Measurements from ENCODE around the gene KHDC3L. TPM values are rescaled to one million over a fixed set of nuclear protein-coding genes. Genes with fewer than 3 reads are reported as not detected.

The KHDC3L gene
- total RNA-seq, 8 experiments from 2014 or later, result 0.29 to 1.0 (median 0.71) TPM; not detected in 4

- no peak within 1 kb of the TSS for H3K27ac ChIP-seq
- peaks cover 0 to 2% of the 10 kb centered on the region in 2 donors for H3K4me1 ChIP-seq (replicated peaks in 1 of 2)
- WGBS, 10 experiments, result 60 to 100% (median 89%) methylated on average over 1 to 25 of the region's 59 CpGs; no CpG with 5 or more reads in 3 of the 10 experiments
- ATAC-seq (replicated peaks in 6 of 8), result no peak
- no peak within 1 kb of the TSS for H3K4me3 ChIP-seq
- in situ Hi-C loops (cut with MboI; ENCODE audit: low pct_unique_long_range_greater_than_20kb in 2 of 9, low sequenced_read_pairs in 9 of 9, unreplicated experiment in 9 of 9), result no loop called here
These were observed 8.5 kb upstream of the KHDC3L start, which contains the start of gene DPPA5 for GRCh38 chr6:73353636-73354593. TSS of gene DPPA5 (minus strand) at chr6:73354276. CDS start at chr6:73354225, 51 bp downstream.

- 89 to 100% (median 95%) methylated on average over 1 to 5 of the region's 31 CpGs; no CpG with 5 or more reads in 6 of the 10 experiments for WGBS, 10 experiments
- no peak for ATAC-seq (replicated peaks in 6 of 8)
These were observed 545 bp downstream of the KHDC3L start for GRCh38 chr6:73362869-73363536.

GRCh38 chr6:73363537-73363875, 1.0 kb downstream of the KHDC3L start:
- Histone ChIP-seq H3K27ac (no peak overlapping the region), H3K4me3 (no peak overlapping the region), H3K4me1 (replicated peaks in 1 of 2) (no peaks in the 10 kb centered on the region)
- in situ Hi-C loops (cut with MboI; ENCODE audit: low pct_unique_long_range_greater_than_20kb in 2 of 9, low sequenced_read_pairs in 9 of 9, unreplicated experiment in 9 of 9), result no loop called here
- 94 to 97% (median 95%) methylated on average over 8 to 11 of the region's 23 CpGs; no CpG with 5 or more reads in 7 of the 10 experiments for WGBS, 10 experiments
- no peak for ATAC-seq (replicated peaks in 6 of 8)

More at GRCh38 chr6:73362869-73363536, 545 bp downstream of the KHDC3L start:
- Histone ChIP-seq H3K4me1 (replicated peaks in 1 of 2) (no peaks in the 10 kb centered on the region), H3K4me3 (no peak overlapping the region), H3K27ac (no peak overlapping the region)
- in situ Hi-C loops (cut with MboI; ENCODE audit: low pct_unique_long_range_greater_than_20kb in 2 of 9, low sequenced_read_pairs in 9 of 9, unreplicated experiment in 9 of 9), result no loop called here

GRCh38 chr6:73364121-73364520, 1.7 kb downstream of the KHDC3L start:
- no peak for ATAC-seq (replicated peaks in 6 of 8)
- in situ Hi-C loops (cut with MboI; ENCODE audit: low pct_unique_long_range_greater_than_20kb in 2 of 9, low sequenced_read_pairs in 9 of 9, unreplicated experiment in 9 of 9), result no loop called here
- WGBS, 10 experiments, result 40 to 100% (median 91%) methylated on average over 1 to 7 of the region's 14 CpGs; no CpG with 5 or more reads in 2 of the 10 experiments
- Histone ChIP-seq H3K4me3 (no peak overlapping the region), H3K27ac (no peak overlapping the region), H3K4me1 (replicated peaks in 1 of 2) (no peaks in the 10 kb centered on the region)

- no peak for ATAC-seq (replicated peaks in 6 of 8)
- Histone ChIP-seq H3K4me3 (no peak overlapping the region), H3K4me1 (replicated peaks in 1 of 2) (no peaks in the 10 kb centered on the region), H3K27ac (no peak overlapping the region)
- in situ Hi-C loops (cut with MboI; ENCODE audit: low pct_unique_long_range_greater_than_20kb in 2 of 9, low sequenced_read_pairs in 9 of 9, unreplicated experiment in 9 of 9), result no loop called here
- 33 to 100% (median 83%) methylated on average over 1 to 7 of the region's 9 CpGs for WGBS, 10 experiments
These were observed 2.1 kb downstream of the KHDC3L start for GRCh38 chr6:73364549-73364948.

- no peaks in the 10 kb centered on the region for H3K4me1 ChIP-seq (replicated peaks in 1 of 2)
- no peak for ATAC-seq (replicated peaks in 6 of 8)
- 32 to 92% (median 67%) methylated on average over 2 to 13 of the region's 16 CpGs for WGBS, 10 experiments
- in situ Hi-C loops (cut with MboI; ENCODE audit: low pct_unique_long_range_greater_than_20kb in 2 of 9, low sequenced_read_pairs in 9 of 9, unreplicated experiment in 9 of 9), result no loop called here
- no peak overlapping the region for H3K27ac ChIP-seq
- no peak overlapping the region for H3K4me3 ChIP-seq
These were observed 5.4 kb downstream of the KHDC3L start for GRCh38 chr6:73367761-73368355.

DNA sequence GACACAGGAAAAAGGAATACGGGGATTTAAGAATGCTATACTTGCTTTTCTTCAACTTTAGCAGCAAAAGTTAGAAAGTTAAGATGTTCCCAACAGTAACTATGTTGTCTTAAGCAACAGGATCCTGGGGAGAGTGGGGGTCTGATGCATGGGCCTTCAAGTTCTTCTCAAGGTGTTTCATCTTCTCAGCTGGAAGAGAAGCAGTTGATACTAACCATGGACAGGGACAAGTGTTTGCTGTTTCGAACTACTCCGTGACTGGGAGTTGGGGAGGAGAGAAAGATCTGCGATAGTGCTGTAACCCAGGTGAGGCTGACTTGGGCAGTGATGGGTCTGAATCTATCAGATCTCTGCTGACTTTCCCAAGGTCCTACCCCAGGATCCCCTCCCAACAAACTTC, 6.2 kb downstream of the KHDC3L start:
- in situ Hi-C loops (cut with MboI; ENCODE audit: low pct_unique_long_range_greater_than_20kb in 2 of 9, low sequenced_read_pairs in 9 of 9, unreplicated experiment in 9 of 9), result no loop called here
- H3K4me3 ChIP-seq, result no peak overlapping the region
- no peak overlapping the region for H3K27ac ChIP-seq
- H3K4me1 ChIP-seq (replicated peaks in 1 of 2), result no peaks in the 10 kb centered on the region
- ATAC-seq (replicated peaks in 6 of 8), result no peak
- 17 to 100% (median 87%) methylated on average over 1 to 4 of the region's 4 CpGs; no CpG with 5 or more reads in 1 of the 10 experiments for whole genome bisulfite sequencing, 10 experiments

DNA sequence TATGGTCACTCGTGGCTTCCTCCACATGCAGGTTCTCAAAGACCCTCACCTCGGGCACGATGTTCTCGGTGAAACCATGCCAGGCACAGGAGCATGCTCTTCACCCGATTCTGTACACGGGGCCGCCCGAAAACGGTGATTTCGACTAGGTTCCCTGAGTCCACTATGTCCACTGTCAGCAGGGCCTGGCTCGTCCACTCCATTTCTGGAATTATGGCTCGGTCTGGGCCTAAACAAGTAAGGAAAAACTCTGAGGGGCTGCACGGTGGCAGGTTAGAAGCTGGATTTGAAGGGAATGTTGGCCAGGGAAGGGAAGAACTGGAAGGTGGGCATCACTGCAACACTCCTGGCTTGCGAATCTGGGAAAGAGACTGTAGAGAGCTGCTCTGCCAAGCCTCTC, 6.7 kb downstream of the KHDC3L start:
- in situ Hi-C loops (cut with MboI; ENCODE audit: low pct_unique_long_range_greater_than_20kb in 2 of 9, low sequenced_read_pairs in 9 of 9, unreplicated experiment in 9 of 9), result no loop called here
- no peak for ATAC-seq (replicated peaks in 6 of 8)
- H3K4me3 ChIP-seq, result no peak overlapping the region
- H3K27ac ChIP-seq, result no peak overlapping the region
- WGBS, 10 experiments, result 57 to 93% (median 89%) methylated on average over 3 to 14 of the region's 14 CpGs; no CpG with 5 or more reads in 3 of the 10 experiments
- H3K4me1 ChIP-seq (replicated peaks in 1 of 2), result no peaks in the 10 kb centered on the region

DNA sequence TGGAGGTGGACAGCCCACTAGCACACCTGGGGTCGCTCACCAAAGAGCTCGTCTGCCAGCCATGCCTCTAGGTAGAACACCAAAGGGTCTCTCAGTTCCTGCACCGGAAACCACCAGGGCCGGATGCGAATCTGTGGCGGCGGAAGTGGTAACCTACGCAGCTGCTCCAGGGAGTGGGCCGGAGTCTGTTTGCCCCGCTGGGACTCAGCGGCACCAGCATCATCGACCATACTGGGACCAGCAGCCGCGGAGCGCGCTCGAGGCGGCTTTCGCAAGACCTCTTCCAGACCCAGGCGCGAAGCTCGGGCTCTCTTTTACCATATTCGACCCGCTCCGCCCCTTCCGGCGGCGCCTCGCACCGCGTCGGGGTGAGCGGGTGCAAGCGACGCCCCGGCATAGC, 7.1 kb downstream of the KHDC3L start, which contains the start of gene OOEP:
OOEP (minus strand) TSS at position 335 of the 400 bp plus-strand sequence; CDS start at position 230, 105 bp downstream.
- no peak for ATAC-seq (replicated peaks in 6 of 8)
- 67 to 100% (median 100%) methylated on average over 1 to 11 of the region's 36 CpGs; no CpG with 5 or more reads in 6 of the 10 experiments for WGBS, 10 experiments

DNA sequence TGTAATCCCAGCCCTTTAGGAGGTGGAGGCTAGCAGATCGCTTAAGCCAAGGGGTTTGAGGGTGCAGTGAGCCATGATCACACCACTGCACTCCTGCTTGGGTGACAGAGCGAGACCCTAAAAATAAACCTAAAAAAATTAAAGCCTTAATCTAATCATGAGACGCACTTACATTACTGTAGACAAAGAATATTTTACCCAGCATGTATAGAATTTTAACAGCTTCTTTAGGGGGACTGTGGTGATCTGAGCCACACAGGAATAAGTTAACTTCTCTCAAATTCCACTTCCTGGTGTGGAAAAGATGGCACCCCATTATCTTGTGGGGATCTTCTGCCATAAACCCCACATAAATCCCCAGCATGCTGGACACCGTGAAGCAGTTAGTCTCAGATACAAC, 9.5 kb downstream of the KHDC3L start:
- Histone ChIP-seq H3K4me1 (replicated peaks in 1 of 2) (no peaks in the 10 kb centered on the region), H3K4me3 (no peak overlapping the region), H3K27ac (no peak overlapping the region)
- ATAC-seq (replicated peaks in 6 of 8), result no peak
- WGBS, 10 experiments, result 66 to 100% (median 91%) methylated on average over 1 to 4 of the region's 4 CpGs; no CpG with 5 or more reads in 2 of the 10 experiments
- in situ Hi-C loops (cut with MboI; ENCODE audit: low pct_unique_long_range_greater_than_20kb in 2 of 9, low sequenced_read_pairs in 9 of 9, unreplicated experiment in 9 of 9), result no loop called here

More for the DNA sequence above, 7.1 kb downstream of the KHDC3L start, which contains the start of gene OOEP:
- Histone ChIP-seq H3K27ac (no peak within 1 kb of the TSS), H3K4me3 (no peak within 1 kb of the TSS), H3K4me1 (replicated peaks in 1 of 2) (no peaks in the 10 kb centered on the region)
- in situ Hi-C loops (cut with MboI; ENCODE audit: low pct_unique_long_range_greater_than_20kb in 2 of 9, low sequenced_read_pairs in 9 of 9, unreplicated experiment in 9 of 9), result no loop called here

- Histone ChIP-seq H3K27ac (no peak overlapping the region), H3K4me3 (no peak overlapping the region), H3K4me1 (replicated peaks in 1 of 2) (no peaks in the 10 kb centered on the region)
- ATAC-seq (replicated peaks in 6 of 8), result no peak
- in situ Hi-C loops (cut with MboI; ENCODE audit: low pct_unique_long_range_greater_than_20kb in 2 of 9, low sequenced_read_pairs in 9 of 9, unreplicated experiment in 9 of 9), result no loop called here
- 50 to 100% (median 86%) methylated on average over 1 to 7 of the region's 10 CpGs; no CpG with 5 or more reads in 1 of the 10 experiments for WGBS, 10 experiments
These were observed 10.1 kb downstream of the KHDC3L start for GRCh38 chr6:73372516-73372915.

- no peak for ATAC-seq (replicated peaks in 6 of 8)
- Histone ChIP-seq H3K4me3 (no peak overlapping the region), H3K4me1 (replicated peaks in 1 of 2) (no peaks in the 10 kb centered on the region), H3K27ac (no peak overlapping the region)
- in situ Hi-C loops (cut with MboI; ENCODE audit: low pct_unique_long_range_greater_than_20kb in 2 of 9, low sequenced_read_pairs in 9 of 9, unreplicated experiment in 9 of 9), result no loop called here
- WGBS, 10 experiments, result 60 to 100% (median 83%) methylated on average over 1 of the region's 1 CpG; no CpG with 5 or more reads in 6 of the 10 experiments
These were observed 12.8 kb downstream of the KHDC3L start for GRCh38 chr6:73375216-73375615.

GRCh38 chr6:73377225-73377624, 14.8 kb downstream of the KHDC3L start:
- 30 to 100% (median 76%) methylated on average over 1 to 3 of the region's 3 CpGs; no CpG with 5 or more reads in 1 of the 10 experiments for WGBS, 10 experiments
- H3K4me3 ChIP-seq, result no peak overlapping the region

More at GRCh38 chr6:73377225-73377624, 14.8 kb downstream of the KHDC3L start:
- ATAC-seq (replicated peaks in 6 of 8), result no peak
- in situ Hi-C loops (cut with MboI; ENCODE audit: low pct_unique_long_range_greater_than_20kb in 2 of 9, low sequenced_read_pairs in 9 of 9, unreplicated experiment in 9 of 9), result no loop called here
- no peaks in the 10 kb centered on the region for H3K4me1 ChIP-seq (replicated peaks in 1 of 2)
- H3K27ac ChIP-seq, result no peak overlapping the region

Data from motor neuron (in vitro differentiated cells).